ENCODE results near the gene WNT7B. TPM values are rescaled to one million over a fixed set of nuclear protein-coding genes. Genes with fewer than 3 reads are reported as not detected.

Gene WNT7B
- polyA plus RNA-seq, 1 of the 3 experiments (the other 2 are of a cell fraction) = 0.13 TPM

GRCh38 chr22:46025973-46026898 is 49.3 kb upstream of the WNT7B start:
- Histone ChIP-seq H3K9me3 (no peaks in the 10 kb centered on the region), H3K4me3 (ENCODE audit: low read depth in 2 of 2, low read length in 1 of 2) (no peak overlapping the region), H3K27me3 (ENCODE audit: insufficient read depth) (no peaks in the 10 kb centered on the region), H3K4me1 (ENCODE audit: control insufficient read depth in 1 of 2, insufficient read depth in 2 of 2, low read depth in 1 of 2, low read length in 1 of 2) (no peaks in the 10 kb centered on the region), H3K79me2 (ENCODE audit: insufficient read depth) (no peaks in the 10 kb centered on the region), H2AFZ (ENCODE audit: low read depth) (no peak overlapping the region), H3K27ac (ENCODE audit: low read depth in 2 of 2, low read length in 1 of 2) (no peak overlapping the region), H3F3A (replicated peaks; ENCODE audit: insufficient read depth) (no peaks in the 10 kb centered on the region), H3K9me2 (no peaks in the 10 kb centered on the region), H3K9ac (no peak overlapping the region), H4K20me1 (ENCODE audit: insufficient read depth) (no peaks in the 10 kb centered on the region), H3K4me2 (no peak overlapping the region), H3K36me3 (replicated peaks in 1 of 2; ENCODE audit: control insufficient read depth in 1 of 2, insufficient read depth in 2 of 2, low read length in 1 of 2) (no peaks in the 10 kb centered on the region)
- ChIA-PET POLR2A (interaction anchor here (0.5 kb wide), 1 partner anchor 155 kb away, joined by 3 read pairs; no protein-coding TSS in a partner anchor), CTCF (interaction anchor here (1.1 to 2.1 kb wide), 3 partner anchors 11 to 20 kb away, joined by 4 to 11 read pairs (median 5); no protein-coding TSS in a partner anchor)
- peak; percentile 29 for DNase-seq
- TF ChIP-seq TEAD4 (IDR thresholded peaks at IDR 0.05; ENCODE audit: borderline replicate concordance, insufficient read depth) = no peak
- no peak for TF ChIP-seq USF2 (IDR thresholded peaks at IDR 0.05; ENCODE audit: borderline replicate concordance, low read depth, low read length)
- TF ChIP-seq RCOR1 (IDR thresholded peaks at IDR 0.05; ENCODE audit: low read length) = no peak
- no peak for TF ChIP-seq IRF3 (IDR thresholded peaks at IDR 0.05; ENCODE audit: low read depth, low read length)
- TF ChIP-seq NFIC (IDR thresholded peaks at IDR 0.05; ENCODE audit: borderline replicate concordance) = no peak
- no peak for TF ChIP-seq REST (IDR thresholded peaks at IDR 0.05; ENCODE audit: low read depth, low read length)
- no peak for TF ChIP-seq ZBTB33 (IDR thresholded peaks at IDR 0.05; ENCODE audit: borderline replicate concordance, low read depth)
- WGBS (ENCODE audit: low lambda C conversion rate) = 82% methylated on average over 10 of the region's 17 CpGs
